ENCODE results near the gene ADAMTSL5.
"Not testable (repeated sequence)": the region's sequence is repeated elsewhere in the genome, so short reads cannot be mapped to it uniquely, and the experiment has no call there.

ADAMTSL5 gene

DNA sequence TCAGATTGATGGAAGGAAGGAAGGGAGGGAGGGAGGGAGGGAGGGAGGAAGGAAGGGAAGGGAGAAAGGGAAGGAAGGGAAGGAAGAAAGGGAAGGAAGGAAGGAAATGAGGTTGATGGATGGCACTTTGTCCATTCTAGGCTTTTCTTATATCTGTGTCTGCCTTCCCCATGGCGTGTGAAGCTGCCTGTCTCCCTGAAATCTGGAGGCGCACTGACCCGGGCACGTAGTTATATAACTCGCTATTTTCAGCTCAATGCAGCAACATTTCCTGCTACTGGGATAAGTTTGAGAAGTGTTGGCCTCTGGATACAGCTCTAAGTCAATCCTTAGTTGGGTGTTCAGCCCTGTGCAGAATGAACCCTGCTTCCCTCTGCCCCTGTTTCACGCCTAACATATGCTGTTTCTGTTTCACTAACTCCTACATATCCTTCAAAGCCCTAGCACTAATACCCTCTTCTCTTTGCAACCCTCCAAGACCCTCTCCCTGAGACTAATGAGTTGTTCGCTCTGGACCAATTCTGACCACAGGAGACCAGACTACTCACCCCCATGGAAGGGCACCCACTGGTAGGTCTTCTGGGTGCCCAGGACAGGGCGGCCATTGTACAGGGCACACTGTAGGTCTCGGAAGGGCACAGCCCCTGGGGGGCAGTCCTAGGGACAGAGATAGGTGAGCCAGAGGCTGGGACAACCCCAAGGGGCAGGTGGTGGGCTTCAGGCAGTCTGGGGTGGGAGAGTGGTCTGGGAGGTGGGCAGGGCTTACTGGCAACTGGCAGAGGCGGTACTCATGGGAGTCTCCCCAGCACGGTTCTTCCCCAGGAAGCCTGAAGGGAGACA lies 3.0 kb downstream of the ADAMTSL5 start:
- H3K27ac Mint-ChIP-seq, result no peak overlapping the region

GRCh38 chr19:1508507-1508856 lies 4.3 kb downstream of the ADAMTSL5 start:
- peaks cover 92% of the 10 kb centered on the region for H3K27me3 Mint-ChIP-seq
- peaks cover 6% of the 10 kb centered on the region for H3K9me3 Mint-ChIP-seq
- peak overlapping the region; percentile 94 for H3K27ac Mint-ChIP-seq
- peak overlapping the region; percentile 12 for H3K4me3 Mint-ChIP-seq
- H3K36me3 Mint-ChIP-seq, result peaks cover 5% of the 10 kb centered on the region
- no peak for ATAC-seq
- H3K4me1 Mint-ChIP-seq, result peaks cover 12% of the 10 kb centered on the region

More for the DNA sequence above, 3.0 kb downstream of the ADAMTSL5 start:
- Mint-ChIP-seq H3K9me3 (peaks cover 6% of the 10 kb centered on the region), H3K4me1 (peaks cover 18% of the 10 kb centered on the region), H3K4me3 (no peak overlapping the region), H3K36me3 (peaks cover 5% of the 10 kb centered on the region), H3K27me3 (peaks cover 92% of the 10 kb centered on the region)
- ATAC-seq, result no peak

GRCh38 chr19:1507763-1508506 lies 4.9 kb downstream of the ADAMTSL5 start:
- H3K27ac Mint-ChIP-seq, result peak overlapping the region; percentile 94

DNA sequence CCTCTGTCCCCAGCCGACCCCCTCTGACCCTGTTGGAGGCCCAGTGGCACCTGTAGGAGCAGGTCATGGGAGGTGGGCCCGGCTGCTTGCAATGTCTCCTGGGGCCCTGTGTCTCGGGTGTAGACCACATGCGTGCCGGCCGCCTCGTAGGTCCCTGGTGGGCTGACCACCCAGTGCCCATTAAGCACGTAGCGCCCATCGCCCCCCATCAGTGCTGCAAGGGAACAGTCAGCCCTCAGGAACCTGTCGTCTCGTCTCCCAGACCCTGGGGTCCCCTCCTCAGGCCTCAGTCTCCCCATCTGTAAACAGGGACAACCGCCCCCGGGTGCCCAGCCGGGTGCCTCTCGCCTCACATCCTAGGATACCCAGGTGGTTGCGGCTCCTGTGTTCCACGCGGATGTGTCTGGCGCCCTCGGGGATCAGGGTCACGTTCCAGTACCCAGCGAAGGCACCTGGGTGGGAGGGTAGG lies 5.6 kb downstream of the ADAMTSL5 start:
- Mint-ChIP-seq H3K9me3 (peaks cover 6% of the 10 kb centered on the region), H3K4me3 (no peak overlapping the region), H3K27ac (no peak overlapping the region), H3K4me1 (peaks cover 12% of the 10 kb centered on the region), H3K27me3 (peaks cover 95% of the 10 kb centered on the region), H3K36me3 (peaks cover 5% of the 10 kb centered on the region)
- no peak for ATAC-seq

More at GRCh38 chr19:1507763-1508506, 4.9 kb downstream of the ADAMTSL5 start:
- Mint-ChIP-seq H3K27me3 (peaks cover 97% of the 10 kb centered on the region), H3K36me3 (peaks cover 5% of the 10 kb centered on the region), H3K4me1 (peaks cover 12% of the 10 kb centered on the region), H3K4me3 (peak overlapping the region; percentile 87), H3K9me3 (peaks cover 6% of the 10 kb centered on the region)
- peak; percentile 82 for ATAC-seq

DNA sequence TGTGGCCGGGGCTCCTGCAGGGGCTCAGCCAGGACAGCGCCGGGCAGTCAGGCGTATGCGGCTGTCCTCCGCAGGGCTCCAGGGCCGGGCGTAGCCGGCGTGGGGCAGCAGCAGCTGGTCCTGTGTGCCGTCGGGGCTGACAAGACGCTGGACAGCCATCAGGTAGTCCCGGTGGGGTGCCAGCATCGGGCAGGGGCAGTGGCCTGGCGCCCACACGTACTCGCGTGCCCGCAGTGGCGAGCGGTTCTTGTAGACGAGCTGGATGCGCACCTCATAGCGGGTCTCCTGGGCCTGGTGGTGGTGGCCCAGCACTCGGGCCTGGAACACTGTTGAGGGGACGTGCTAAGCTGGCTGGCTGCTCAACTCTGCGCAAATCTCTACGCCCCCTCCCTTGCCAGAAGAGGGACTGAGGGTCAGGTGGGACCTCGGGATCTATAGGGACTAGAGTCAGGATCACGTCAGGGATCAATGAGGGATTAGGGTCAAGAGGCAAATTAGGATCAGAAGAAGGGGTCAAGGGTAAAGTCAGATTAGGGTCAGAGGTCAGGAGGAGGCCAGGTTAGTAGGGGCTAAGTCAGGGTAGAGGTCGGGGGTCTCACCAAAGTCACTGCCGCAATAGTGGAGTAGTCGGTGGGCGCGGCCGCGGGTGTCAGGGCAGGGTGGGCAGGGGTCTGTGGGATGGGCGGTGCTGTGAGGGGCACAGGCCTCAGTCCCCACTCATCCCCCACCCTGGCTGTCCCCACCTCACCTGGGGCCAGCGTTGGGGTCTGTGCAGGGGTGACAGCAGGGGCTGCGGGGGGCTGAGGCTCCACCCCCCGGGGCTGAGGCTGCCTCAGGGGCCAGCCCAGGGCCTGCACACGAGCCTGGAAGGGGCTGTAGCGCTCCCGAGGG lies 6.6 kb downstream of the ADAMTSL5 start:
- H3K4me1 Mint-ChIP-seq, result peaks cover 12% of the 10 kb centered on the region
- H3K27ac Mint-ChIP-seq, result no peak overlapping the region
- H3K36me3 Mint-ChIP-seq, result peaks cover 5% of the 10 kb centered on the region
- no peak for ATAC-seq
- peaks cover 6% of the 10 kb centered on the region for H3K9me3 Mint-ChIP-seq
- H3K4me3 Mint-ChIP-seq, result no peak overlapping the region
- peaks cover 92% of the 10 kb centered on the region for H3K27me3 Mint-ChIP-seq

DNA sequence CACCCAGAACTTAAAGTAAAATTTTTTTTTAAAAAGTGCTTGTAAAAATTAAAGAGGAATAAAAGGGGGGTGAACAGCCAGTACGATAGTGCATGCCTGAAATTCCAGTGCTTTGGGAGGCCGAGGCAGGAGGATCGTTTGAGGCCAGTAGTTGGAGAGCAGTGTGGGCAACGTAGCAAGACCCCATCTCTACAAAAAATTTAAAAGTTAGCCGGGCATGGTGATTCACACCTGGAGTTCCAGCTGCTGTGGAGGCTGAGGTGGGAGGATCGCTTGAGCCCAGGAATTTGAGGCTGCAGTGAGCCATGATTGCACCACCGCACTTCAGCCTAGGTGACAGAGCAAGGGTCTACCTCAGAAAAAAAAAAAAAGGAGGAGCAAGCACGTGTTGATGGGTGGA lies 7.8 kb downstream of the ADAMTSL5 start:
- peaks cover 92% of the 10 kb centered on the region for H3K27me3 Mint-ChIP-seq
- peaks cover 12% of the 10 kb centered on the region for H3K4me1 Mint-ChIP-seq
- peaks cover 5% of the 10 kb centered on the region for H3K36me3 Mint-ChIP-seq
- no peak for ATAC-seq
- H3K27ac Mint-ChIP-seq, result no peak overlapping the region
- H3K9me3 Mint-ChIP-seq, result peaks cover 6% of the 10 kb centered on the region
- H3K4me3 Mint-ChIP-seq, result no peak overlapping the region

GRCh38 chr19:1503925-1504773 lies 8.7 kb downstream of the ADAMTSL5 start:
- no peak overlapping the region for H3K27ac Mint-ChIP-seq

DNA sequence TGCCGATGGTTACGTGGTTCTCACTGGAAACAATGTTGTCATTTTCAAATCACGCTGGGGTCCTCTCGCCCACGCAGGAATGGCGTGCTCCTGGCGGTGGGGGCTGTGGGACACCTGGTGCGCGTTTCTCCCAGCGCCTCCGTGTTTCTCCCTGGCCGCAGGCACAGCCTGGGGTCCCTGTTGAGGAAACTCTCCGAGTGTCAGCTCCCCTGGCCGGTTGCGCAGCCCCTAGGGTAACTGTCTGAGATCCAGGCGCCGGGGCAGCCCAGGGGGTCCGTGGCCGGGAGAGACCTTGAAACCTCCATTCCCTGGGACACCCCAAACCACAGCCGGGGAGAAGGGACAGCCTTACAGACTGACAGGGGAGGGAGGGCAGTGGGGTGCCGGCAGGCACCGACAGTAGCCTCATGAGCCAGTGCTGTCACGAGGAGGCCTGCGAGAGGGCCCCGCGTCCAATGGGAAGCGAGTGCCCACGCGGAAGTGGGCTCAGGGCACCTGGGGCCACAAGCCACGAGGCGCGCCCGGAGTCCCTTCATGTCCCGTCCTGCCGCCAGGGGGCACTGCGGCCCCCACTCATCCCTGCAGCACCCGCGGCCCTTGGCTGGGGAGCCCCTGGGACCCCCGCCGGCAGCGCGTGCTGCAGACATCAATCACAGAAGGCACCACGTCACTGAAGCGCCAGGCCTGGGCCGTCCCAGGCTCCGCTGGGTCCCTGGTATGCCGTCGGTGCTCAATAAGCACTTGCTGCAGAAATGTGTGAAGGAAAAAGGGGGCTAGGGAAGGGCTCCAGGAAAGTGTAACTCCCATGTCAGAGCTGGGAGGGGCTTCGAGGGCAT lies 9.5 kb downstream of the ADAMTSL5 start:
- H3K9me3 Mint-ChIP-seq, result peaks cover 3% of the 10 kb centered on the region
- peaks cover 78% of the 10 kb centered on the region for H3K27me3 Mint-ChIP-seq
- peaks cover 12% of the 10 kb centered on the region for H3K4me1 Mint-ChIP-seq
- no peak overlapping the region for H3K27ac Mint-ChIP-seq
- no peak overlapping the region for H3K4me3 Mint-ChIP-seq
- no peak for ATAC-seq
- peaks cover 5% of the 10 kb centered on the region for H3K36me3 Mint-ChIP-seq

More at GRCh38 chr19:1503925-1504773, 8.7 kb downstream of the ADAMTSL5 start:
- Mint-ChIP-seq H3K9me3 (peaks cover 6% of the 10 kb centered on the region), H3K36me3 (peaks cover 5% of the 10 kb centered on the region), H3K27me3 (peaks cover 85% of the 10 kb centered on the region), H3K4me3 (no peak overlapping the region), H3K4me1 (peaks cover 12% of the 10 kb centered on the region)
- no peak for ATAC-seq

GRCh38 chr19:1502433-1503088 lies 10.3 kb downstream of the ADAMTSL5 start:
- H3K27me3 Mint-ChIP-seq, result peaks cover 78% of the 10 kb centered on the region
- H3K36me3 Mint-ChIP-seq, result no peaks in the 10 kb centered on the region
- peaks cover 6% of the 10 kb centered on the region for H3K4me1 Mint-ChIP-seq
- no peak for ATAC-seq
- no peak overlapping the region for H3K27ac Mint-ChIP-seq
- H3K4me3 Mint-ChIP-seq, result no peak overlapping the region
- no peaks in the 10 kb centered on the region for H3K9me3 Mint-ChIP-seq

- Mint-ChIP-seq H3K27me3 (peaks cover 81% of the 10 kb centered on the region), H3K27ac (no peak overlapping the region), H3K36me3 (no peaks in the 10 kb centered on the region), H3K4me1 (no peaks in the 10 kb centered on the region), H3K9me3 (no peaks in the 10 kb centered on the region), H3K4me3 (no peak overlapping the region)
- ATAC-seq, result no peak
Observed at GRCh38 chr19:1501200-1501595, 11.6 kb downstream of the ADAMTSL5 start.

- H3K27me3 Mint-ChIP-seq, result peaks cover 70% of the 10 kb centered on the region
- H3K4me3 Mint-ChIP-seq, H3K27ac Mint-ChIP-seq, H3K4me1 Mint-ChIP-seq, ATAC-seq, H3K36me3 Mint-ChIP-seq, H3K9me3 Mint-ChIP-seq: not testable (repeated sequence)
Observed at GRCh38 chr19:1499231-1499630, 13.6 kb downstream of the ADAMTSL5 start.

- H3K9me3 Mint-ChIP-seq, result no peaks in the 10 kb centered on the region
- no peak for ATAC-seq
- H3K36me3 Mint-ChIP-seq, result no peaks in the 10 kb centered on the region
- peaks cover 57% of the 10 kb centered on the region for H3K27me3 Mint-ChIP-seq
- no peak overlapping the region for H3K27ac Mint-ChIP-seq
- H3K4me3 Mint-ChIP-seq, result no peak overlapping the region
- no peaks in the 10 kb centered on the region for H3K4me1 Mint-ChIP-seq
Observed at GRCh38 chr19:1497578-1498235, 15.1 kb downstream of the ADAMTSL5 start.

Data from stimulated activated memory B cell treated with anti-CD40 and anti-IgM and Interleukin-4, amounts not matched to agents 10 μg/mL and 1 μg/mL and 100 μg/mL, for 72 hours (primary cell).